Posterior vena cava (tissue), 2 donors: ENCODE measurements around the gene WBP4. TPM values are rescaled to one million over a fixed set of nuclear protein-coding genes. Genes with fewer than 3 reads are reported as not detected.
"Not testable (repeated sequence)": the region's sequence is repeated elsewhere in the genome, so short reads cannot be mapped to it uniquely, and the experiment has no call there.

Experiments
- DNase-seq: peaks from one replicate; pipeline ENCODE4 v3.0.0-alpha.2; 2020; ENCODE audit warnings: low spot score
- intact Hi-C, 2 donors: fragments of 100-400 bp; cut with DNase I; formaldehyde crosslinking; loops; one replicate each; pipeline versions ENCODE4 v1.14.1 to v1.14.2; 2022 to 2023
- total RNA-seq, 2 donors: library from RNA; stranded (reverse); fragmentation: NEBNext Ultra II Directional; extraction: Animal tissue kit (Norgen Biotek cat#: 25700); gene quantifications; one replicate each; pipeline ENCODE4 v1.2.1, GENCODE V29; 2021
- donor health status: DM: yes; HTN: yes; CAD: no.
- donor health status: DM: yes; HTN: yes; CAD: no.

WBP4 gene
- total RNA-seq, 2 donors from 2014 or later, result 12.6 to 12.9 TPM

- intact Hi-C loops, result no loop called here
- no peak for DNase-seq
These were observed 3.2 kb downstream of the WBP4 start for GRCh38 chr13:41064493-41064892.

- intact Hi-C loops, result no loop called here
- no peak for DNase-seq
These were observed 3.8 kb downstream of the WBP4 start for GRCh38 chr13:41065078-41065477.

GRCh38 chr13:41074523-41074922, 13.2 kb downstream of the WBP4 start:
- intact Hi-C loops, result no loop called here
- DNase-seq, result no peak

GRCh38 chr13:41075034-41075433, 13.7 kb downstream of the WBP4 start:
- intact Hi-C loops, result loop anchor here in 1 of 2 donors (5.0 kb wide), 1 partner anchor 147 kb away; no protein-coding TSS in a partner anchor
- DNase-seq, result no peak

GRCh38 chr13:41075485-41075884, 14.2 kb downstream of the WBP4 start:
- DNase-seq, result no peak
- intact Hi-C loops, result loop anchor here in 1 of 2 donors (5.0 kb wide), 1 partner anchor 147 kb away; no protein-coding TSS in a partner anchor

- intact Hi-C loops, result loop anchor here in 1 of 2 donors (5.0 kb wide), 1 partner anchor 145 kb away; no protein-coding TSS in a partner anchor
- no peak for DNase-seq
These were observed 16.2 kb downstream of the WBP4 start for GRCh38 chr13:41077475-41077874.

- intact Hi-C loops, result loop anchor here in 1 of 2 donors (5.0 kb wide), 1 partner anchor 143 kb away; no protein-coding TSS in a partner anchor
- DNase-seq, result no peak
These were observed 18.4 kb downstream of the WBP4 start for GRCh38 chr13:41079725-41080124.

- intact Hi-C loops, result loop anchor here in 1 of 2 donors (5.0 kb wide), 1 partner anchor 1859 kb away; no protein-coding TSS in a partner anchor
- no peak for DNase-seq
These were observed 24.8 kb downstream of the WBP4 start for GRCh38 chr13:41085961-41086585.

- intact Hi-C loops, DNase-seq: not testable (repeated sequence)
These were observed 34.4 kb downstream of the WBP4 start for GRCh38 chr13:41095681-41096080.

GRCh38 chr13:41098761-41099160, 37.5 kb downstream of the WBP4 start:
- intact Hi-C loops, result no loop called here
- no peak for DNase-seq

GRCh38 chr13:41099986-41100385, 38.7 kb downstream of the WBP4 start:
- intact Hi-C loops, result no loop called here
- DNase-seq, result no peak

- intact Hi-C loops, result no loop called here
These were observed 45.8 kb downstream of the WBP4 start for GRCh38 chr13:41107104-41107571.

GRCh38 chr13:41107584-41108014, 46.3 kb downstream of the WBP4 start:
- intact Hi-C loops, result no loop called here
- no peak for DNase-seq

More at GRCh38 chr13:41107104-41107571, 45.8 kb downstream of the WBP4 start:
- no peak for DNase-seq

GRCh38 chr13:41111454-41111853, 50.1 kb downstream of the WBP4 start:
- intact Hi-C loops, result no loop called here

GRCh38 chr13:41117869-41118268, 56.6 kb downstream of the WBP4 start:
- intact Hi-C loops, result no loop called here
- DNase-seq, result no peak

More at GRCh38 chr13:41111454-41111853, 50.1 kb downstream of the WBP4 start:
- no peak for DNase-seq

- no peak for DNase-seq
- intact Hi-C loops, result no loop called here
These were observed 61.5 kb downstream of the WBP4 start for GRCh38 chr13:41122838-41123237.

- intact Hi-C loops, result loop anchor here in 1 of 2 donors (5.0 kb wide), 1 partner anchor 990 kb away; no protein-coding TSS in a partner anchor
- DNase-seq, result no peak
These were observed 66.4 kb downstream of the WBP4 start for GRCh38 chr13:41127701-41128100.

GRCh38 chr13:41130356-41130755, 69.0 kb downstream of the WBP4 start:
- intact Hi-C loops, result no loop called here
- DNase-seq, result no peak

- DNase-seq, intact Hi-C loops: not testable (repeated sequence)
These were observed 69.9 kb downstream of the WBP4 start for GRCh38 chr13:41131189-41131588.

- DNase-seq, intact Hi-C loops: not testable (repeated sequence)
These were observed 70.6 kb downstream of the WBP4 start for GRCh38 chr13:41131660-41132511.
